ENCODE data around the gene F7. TPM values are rescaled to one million over a fixed set of nuclear protein-coding genes. Genes with fewer than 3 reads are reported as not detected.
"Not testable (repeated sequence)": the region's sequence is repeated elsewhere in the genome, so short reads cannot be mapped to it uniquely, and the experiment has no call there.

Gene F7
- polyA plus RNA-seq, 1 donor = 38.1 TPM

DNA sequence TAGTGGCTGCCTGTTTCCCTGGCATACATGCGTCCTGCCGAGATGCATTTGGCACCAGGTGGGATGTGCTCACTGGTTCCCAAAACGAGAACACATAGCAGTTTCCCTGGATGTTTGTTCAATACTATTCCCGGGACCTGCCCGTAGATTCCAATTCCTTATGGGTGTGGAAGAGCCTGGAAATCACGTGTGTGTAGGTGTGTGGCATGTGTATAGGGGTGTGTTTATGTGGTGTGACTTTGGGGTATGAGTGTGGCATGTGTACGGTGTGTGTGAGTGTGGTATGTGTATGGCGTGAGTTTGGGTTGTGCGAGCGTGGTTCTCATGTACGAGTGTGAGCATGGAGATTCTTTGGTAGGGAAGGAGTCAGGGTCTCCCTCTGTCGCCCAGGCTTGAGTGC lies 2.9 kb upstream of the F7 start:
- Histone ChIP-seq H3K4me3 (ENCODE audit: low read length) (no peak overlapping the region), H3K9me3 (ENCODE audit: control insufficient read depth, low read depth, low read length) (peaks cover 8% of the 10 kb centered on the region), H3K4me1 (ENCODE audit: control insufficient read depth, insufficient read depth, low read length) (peaks cover 8% of the 10 kb centered on the region), H3K27ac (ENCODE audit: low read length) (no peak overlapping the region), H3K27me3 (ENCODE audit: control insufficient read depth, insufficient read depth, low read length) (no peaks in the 10 kb centered on the region), H3K36me3 (ENCODE audit: control insufficient read depth, insufficient read depth, low read length) (peaks cover 3% of the 10 kb centered on the region)
- DNase-seq = no peak
- 100% methylated on average over 1 of the region's 12 CpGs for WGBS (ENCODE audit: insufficient coverage, low lambda C conversion rate)

- no peaks in the 10 kb centered on the region for H3K27me3 ChIP-seq (ENCODE audit: control insufficient read depth, insufficient read depth, low read length)
- no peak for DNase-seq
- no CpG with 5 or more reads among the region's 9 CpGs for WGBS (ENCODE audit: insufficient coverage, low lambda C conversion rate)
- H3K4me1 ChIP-seq (ENCODE audit: control insufficient read depth, insufficient read depth, low read length) = peaks cover 8% of the 10 kb centered on the region
- H3K4me3 ChIP-seq (ENCODE audit: low read length) = no peak overlapping the region
- H3K27ac ChIP-seq (ENCODE audit: low read length) = no peak overlapping the region
- H3K9me3 ChIP-seq (ENCODE audit: control insufficient read depth, low read depth, low read length) = peaks cover 17% of the 10 kb centered on the region
- peaks cover under 1% of the 10 kb centered on the region for H3K36me3 ChIP-seq (ENCODE audit: control insufficient read depth, insufficient read depth, low read length)
These were observed 1.9 kb upstream of the F7 start for GRCh38 chr13:113103646-113104045.

DNA sequence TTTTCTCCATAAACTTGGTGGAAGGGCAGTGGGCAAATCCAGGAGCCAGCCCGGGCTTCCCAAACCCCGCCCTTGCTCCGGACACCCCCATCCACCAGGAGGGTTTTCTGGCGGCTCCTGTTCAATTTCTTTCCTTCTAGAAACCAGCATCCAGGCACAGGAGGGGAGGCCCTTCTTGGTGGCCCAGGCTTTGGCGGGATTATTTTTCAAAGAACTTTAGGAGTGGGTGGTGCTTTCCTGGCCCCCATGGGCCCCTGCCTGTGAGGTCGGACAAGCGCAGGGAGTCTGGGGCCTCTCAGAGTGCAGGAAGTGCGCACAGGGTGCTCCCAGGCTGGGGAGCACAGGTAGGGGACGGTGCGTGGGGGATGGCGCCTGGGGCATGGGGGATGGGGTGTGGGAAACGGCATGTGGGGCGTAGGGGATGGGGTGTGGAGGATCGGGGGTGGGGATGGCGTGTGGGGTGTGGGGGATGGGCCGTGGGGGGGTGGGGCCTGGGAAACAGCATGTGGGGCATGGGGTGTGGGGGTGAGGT lies 396 bp downstream of the F7 start:
- peak overlapping the region; percentile 47 for H3K4me3 ChIP-seq (ENCODE audit: low read length)

GRCh38 chr13:113106711-113107351 lies 1.2 kb downstream of the F7 start:
- H3K36me3 ChIP-seq (ENCODE audit: control insufficient read depth, insufficient read depth, low read length) = no peaks in the 10 kb centered on the region
- no peak overlapping the region for H3K27ac ChIP-seq (ENCODE audit: low read length)
- H3K27me3 ChIP-seq (ENCODE audit: control insufficient read depth, insufficient read depth, low read length) = peaks cover 21% of the 10 kb centered on the region
- WGBS (ENCODE audit: insufficient coverage, low lambda C conversion rate) = no CpG with 5 or more reads among the region's 25 CpGs
- H3K4me1 ChIP-seq (ENCODE audit: control insufficient read depth, insufficient read depth, low read length) = peaks cover 11% of the 10 kb centered on the region
- H3K9me3 ChIP-seq (ENCODE audit: control insufficient read depth, low read depth, low read length) = peaks cover 37% of the 10 kb centered on the region
- H3K4me3 ChIP-seq (ENCODE audit: low read length) = no peak overlapping the region
- DNase-seq = no peak

More for the DNA sequence above, 396 bp downstream of the F7 start:
- H3K27me3 ChIP-seq (ENCODE audit: control insufficient read depth, insufficient read depth, low read length) = peaks cover 17% of the 10 kb centered on the region
- H3K27ac ChIP-seq (ENCODE audit: low read length) = peak overlapping the region; percentile 85
- no peaks in the 10 kb centered on the region for H3K36me3 ChIP-seq (ENCODE audit: control insufficient read depth, insufficient read depth, low read length)
- peak; percentile 55 to 78 for DNase-seq
- peaks cover 10% of the 10 kb centered on the region for H3K4me1 ChIP-seq (ENCODE audit: control insufficient read depth, insufficient read depth, low read length)
- WGBS (ENCODE audit: insufficient coverage, low lambda C conversion rate) = no CpG with 5 or more reads among the region's 16 CpGs
- peaks cover 35% of the 10 kb centered on the region for H3K9me3 ChIP-seq (ENCODE audit: control insufficient read depth, low read depth, low read length)

- peaks cover 11% of the 10 kb centered on the region for H3K4me1 ChIP-seq (ENCODE audit: control insufficient read depth, insufficient read depth, low read length)
- WGBS (ENCODE audit: insufficient coverage, low lambda C conversion rate) = no CpG with 5 or more reads among the region's 27 CpGs
- DNase-seq = not testable (repeated sequence)
These were observed 2.9 kb downstream of the F7 start for GRCh38 chr13:113108521-113108920.

GRCh38 chr13:113109151-113110047 lies 3.8 kb downstream of the F7 start:
- H3K4me1 ChIP-seq (ENCODE audit: control insufficient read depth, insufficient read depth, low read length) = peaks cover 11% of the 10 kb centered on the region
- WGBS (ENCODE audit: insufficient coverage, low lambda C conversion rate) = no CpG with 5 or more reads among the region's 73 CpGs
- no peak overlapping the region for H3K27ac ChIP-seq (ENCODE audit: low read length)
- DNase-seq = peak in 1 of 2 donors; percentile 24
- H3K4me3 ChIP-seq (ENCODE audit: low read length) = peak overlapping the region; percentile 10
- peaks cover 37% of the 10 kb centered on the region for H3K9me3 ChIP-seq (ENCODE audit: control insufficient read depth, low read depth, low read length)
- H3K36me3 ChIP-seq (ENCODE audit: control insufficient read depth, insufficient read depth, low read length) = no peaks in the 10 kb centered on the region
- peaks cover 22% of the 10 kb centered on the region for H3K27me3 ChIP-seq (ENCODE audit: control insufficient read depth, insufficient read depth, low read length)

More at GRCh38 chr13:113108521-113108920, 2.9 kb downstream of the F7 start:
- H3K27ac ChIP-seq (ENCODE audit: low read length); H3K4me3 ChIP-seq (ENCODE audit: low read length); H3K36me3 ChIP-seq (ENCODE audit: control insufficient read depth, insufficient read depth, low read length): not testable (repeated sequence)
- Histone ChIP-seq H3K9me3 (ENCODE audit: control insufficient read depth, low read depth, low read length) (peaks cover 37% of the 10 kb centered on the region), H3K27me3 (ENCODE audit: control insufficient read depth, insufficient read depth, low read length) (peaks cover 22% of the 10 kb centered on the region)

DNA sequence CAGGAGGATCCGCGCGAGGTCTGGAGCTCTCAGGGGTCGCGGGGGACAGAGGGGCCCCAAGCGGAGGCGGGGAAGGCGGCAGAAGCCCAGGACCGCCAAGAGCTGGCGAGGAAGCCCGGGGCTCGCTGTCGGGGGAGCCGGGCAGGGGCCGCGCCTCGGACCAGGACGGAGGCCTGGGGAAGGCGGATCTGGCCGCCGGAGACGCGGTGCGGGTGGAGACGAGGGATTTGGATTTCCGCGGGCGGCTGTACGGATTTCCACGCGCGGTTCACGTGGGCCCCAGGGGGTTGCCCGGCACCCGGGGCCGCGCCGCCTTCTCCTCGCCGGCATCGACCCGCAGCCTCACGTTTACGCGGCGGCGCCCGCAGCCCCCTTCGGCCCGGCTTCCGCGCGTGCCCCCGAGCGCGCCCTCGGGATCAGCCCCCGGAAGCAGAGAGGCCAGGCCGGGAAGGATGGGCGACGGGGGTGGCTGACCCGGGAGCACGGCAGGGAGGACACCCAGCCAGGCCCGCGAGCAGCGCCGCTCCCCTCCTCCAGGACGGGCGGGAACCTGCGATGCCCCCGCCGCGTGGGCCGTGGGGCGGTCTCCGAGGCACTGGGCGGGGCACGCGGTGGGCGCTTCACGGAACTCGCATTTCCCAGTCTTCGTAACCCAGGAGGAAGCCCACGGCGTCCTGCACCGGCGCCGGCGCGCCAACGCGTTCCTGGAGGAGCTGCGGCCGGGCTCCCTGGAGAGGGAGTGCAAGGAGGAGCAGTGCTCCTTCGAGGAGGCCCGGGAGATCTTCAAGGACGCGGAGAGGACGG lies 4.7 kb downstream of the F7 start:
- WGBS (ENCODE audit: insufficient coverage, low lambda C conversion rate) = no CpG with 5 or more reads among the region's 99 CpGs
- Histone ChIP-seq H3K36me3 (ENCODE audit: control insufficient read depth, insufficient read depth, low read length) (no peaks in the 10 kb centered on the region), H3K27me3 (ENCODE audit: control insufficient read depth, insufficient read depth, low read length) (peaks cover 22% of the 10 kb centered on the region), H3K4me1 (ENCODE audit: control insufficient read depth, insufficient read depth, low read length) (peaks cover 6% of the 10 kb centered on the region), H3K4me3 (ENCODE audit: low read length) (peak overlapping the region; percentile 35), H3K27ac (ENCODE audit: low read length) (no peak overlapping the region), H3K9me3 (ENCODE audit: control insufficient read depth, low read depth, low read length) (peaks cover 37% of the 10 kb centered on the region)
- peak in 1 of 2 donors; percentile 66 for DNase-seq

DNA sequence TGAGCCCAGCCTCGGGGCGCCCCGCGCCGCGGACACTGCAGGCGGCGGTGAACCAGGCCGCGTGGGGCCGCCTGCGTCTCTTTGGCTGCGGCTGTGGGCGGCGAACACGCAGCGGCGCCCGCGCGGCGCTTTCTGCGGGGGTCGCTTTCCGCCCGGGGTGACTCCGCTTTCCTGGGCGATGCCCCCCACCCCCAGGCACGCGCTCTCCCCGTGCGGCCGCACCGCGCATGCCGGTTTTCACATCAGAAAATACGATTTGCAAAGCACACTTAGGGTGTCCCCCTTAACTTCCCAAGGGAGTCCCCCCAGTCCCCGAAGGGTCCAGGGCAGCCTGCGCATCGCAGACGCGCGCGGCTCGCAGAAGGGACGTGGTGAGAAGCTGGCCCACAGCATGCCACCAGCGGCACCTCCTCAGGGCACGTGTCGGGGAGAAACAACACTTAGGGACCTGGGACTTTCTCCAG lies 5.3 kb downstream of the F7 start:
- Histone ChIP-seq H3K27me3 (ENCODE audit: control insufficient read depth, insufficient read depth, low read length) (peaks cover 22% of the 10 kb centered on the region), H3K27ac (ENCODE audit: low read length) (no peak overlapping the region), H3K4me3 (ENCODE audit: low read length) (peak overlapping the region; percentile 35), H3K4me1 (ENCODE audit: control insufficient read depth, insufficient read depth, low read length) (peaks cover 3% of the 10 kb centered on the region), H3K36me3 (ENCODE audit: control insufficient read depth, insufficient read depth, low read length) (no peaks in the 10 kb centered on the region), H3K9me3 (ENCODE audit: control insufficient read depth, low read depth, low read length) (peaks cover 37% of the 10 kb centered on the region)
- no CpG with 5 or more reads among the region's 49 CpGs for WGBS (ENCODE audit: insufficient coverage, low lambda C conversion rate)
- DNase-seq = no peak

DNA sequence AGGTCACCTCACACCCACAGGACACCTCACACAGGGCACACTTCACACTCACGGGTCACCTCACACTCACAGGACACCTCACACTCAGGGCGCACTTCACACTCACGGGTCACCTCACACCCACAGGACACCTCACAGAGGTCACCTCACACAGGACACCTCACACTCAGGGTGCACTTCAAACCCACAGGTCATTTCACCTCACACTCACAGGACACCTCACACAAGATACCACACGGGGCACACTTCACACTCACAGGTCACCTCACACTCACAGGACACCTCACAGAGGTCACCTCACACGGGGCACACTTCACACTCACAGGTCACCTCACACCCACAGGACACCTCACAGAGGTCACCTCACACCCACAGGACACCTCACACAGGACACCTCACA lies 6.2 kb downstream of the F7 start:
- no CpG with 5 or more reads among the region's 5 CpGs for WGBS (ENCODE audit: insufficient coverage, low lambda C conversion rate)

GRCh38 chr13:113112475-113112874 lies 6.9 kb downstream of the F7 start:
- not testable (repeated sequence) for H3K4me1 ChIP-seq (ENCODE audit: control insufficient read depth, insufficient read depth, low read length); H3K4me3 ChIP-seq (ENCODE audit: low read length); H3K36me3 ChIP-seq (ENCODE audit: control insufficient read depth, insufficient read depth, low read length); H3K27ac ChIP-seq (ENCODE audit: low read length); DNase-seq
- peaks cover 31% of the 10 kb centered on the region for H3K9me3 ChIP-seq (ENCODE audit: control insufficient read depth, low read depth, low read length)
- H3K27me3 ChIP-seq (ENCODE audit: control insufficient read depth, insufficient read depth, low read length) = peaks cover 22% of the 10 kb centered on the region
- WGBS (ENCODE audit: insufficient coverage, low lambda C conversion rate) = no CpG with 5 or more reads among the region's 1 CpG

More for the DNA sequence above, 6.2 kb downstream of the F7 start:
- not testable (repeated sequence) for H3K27ac ChIP-seq (ENCODE audit: low read length); H3K4me1 ChIP-seq (ENCODE audit: control insufficient read depth, insufficient read depth, low read length); H3K36me3 ChIP-seq (ENCODE audit: control insufficient read depth, insufficient read depth, low read length); DNase-seq; H3K4me3 ChIP-seq (ENCODE audit: low read length)
- H3K27me3 ChIP-seq (ENCODE audit: control insufficient read depth, insufficient read depth, low read length) = peaks cover 22% of the 10 kb centered on the region
- peaks cover 35% of the 10 kb centered on the region for H3K9me3 ChIP-seq (ENCODE audit: control insufficient read depth, low read depth, low read length)
